Ascending aorta (tissue), 2 donors: ENCODE measurements around the gene CPS1. TPM values are rescaled to one million over a fixed set of nuclear protein-coding genes. Genes with fewer than 3 reads are reported as not detected.

Source experiments
- DNase-seq, 2 donors: peaks; one replicate each; pipeline ENCODE4 v3.0.0-alpha.2; 2019; ENCODE audit warnings: low spot score in 2 of 2
- H3K27ac ChIP-seq, 2 donors: fragments of 200-600 bp; sonication (generic); one replicate each; pipeline ENCODE4 v1.5.1; 2016 to 2017; ENCODE audit warnings: mild to moderate bottlenecking in 1 of 2
- H3K27me3 ChIP-seq: fragments of 200-600 bp; sonication (generic); one replicate; pipeline ENCODE4 v1.5.1; 2017
- H3K36me3 ChIP-seq, 2 donors: fragments of 200-600 bp; sonication (generic); one replicate each; pipeline ENCODE4 v1.5.1; 2016
- H3K4me1 ChIP-seq, 2 donors: fragments of 200-600 bp; sonication (generic); one replicate each; pipeline ENCODE4 v1.5.1; 2016 to 2017; ENCODE audit warnings: mild to moderate bottlenecking in 1 of 2
- H3K4me3 ChIP-seq, 2 donors: fragments of 200-600 bp; sonication (generic); one replicate each; pipeline ENCODE4 v1.5.1; 2016 to 2017; ENCODE audit warnings: mild to moderate bottlenecking in 1 of 2
- H3K9me3 ChIP-seq, 2 donors: fragments of 200-600 bp; sonication (generic); one replicate each; pipeline ENCODE4 v1.5.1; 2016
- intact Hi-C: fragments of 100-400 bp; cut with DNase I; formaldehyde crosslinking; loops from one replicate; pipeline ENCODE4 v1.15.1; 2023
- total RNA-seq: library from RNA; depleted of rRNA; stranded (reverse); fragments of >200 nt; gene quantifications from one replicate; pipeline ENCODE4 v1.1.0, GENCODE V29; 2016
- TF ChIP-seq, protein P1 (sequence below), 3 experiments: fragments of 200-600 bp in 2 of 3; fragments of 450-650 bp in 1 of 3; sonication (generic) in 2 of 3; IDR thresholded peaks; one replicate each; pipeline ENCODE4 v1.5.1; 2016 to 2019; ENCODE audit warnings: antibody characterized with exemption in 3 of 3, mild to moderate bottlenecking in 1 of 3, moderate library complexity in 1 of 3

The CPS1 gene
- total RNA-seq, 1 donor from 2014 or later: 9.4 TPM

DNA sequence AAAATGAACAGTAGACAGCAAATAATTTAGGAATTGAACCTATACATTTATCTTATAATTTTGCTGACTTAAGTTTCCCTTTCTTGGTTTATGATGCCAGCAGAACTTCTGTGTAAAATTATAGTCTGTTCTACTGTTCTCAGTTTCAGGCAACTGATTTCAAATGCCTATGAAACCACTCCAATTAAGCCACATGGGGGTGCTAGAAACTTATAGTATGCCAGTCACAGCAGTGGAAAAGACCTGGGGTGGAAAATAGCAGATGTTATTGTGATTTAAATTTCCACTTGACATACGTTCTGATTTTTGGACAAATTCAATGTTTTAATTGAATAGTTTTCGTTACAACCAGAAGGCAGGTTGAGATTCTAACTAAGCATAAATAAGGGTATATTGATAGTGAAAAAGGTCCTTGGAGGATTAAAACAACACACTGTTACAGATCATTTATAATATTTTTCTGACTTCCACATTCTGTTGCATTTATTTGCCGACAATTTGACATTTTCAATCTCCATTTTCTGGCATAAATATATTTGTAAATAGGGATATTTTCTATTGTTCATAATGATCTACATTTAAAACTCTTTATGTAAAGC lies 61.4 kb downstream of the CPS1 start:
- Histone ChIP-seq H3K27me3 (no peaks in the 10 kb centered on the region), H3K27ac (no peak overlapping the region), H3K9me3 (no peaks in the 10 kb centered on the region), H3K4me3 (no peak overlapping the region), H3K4me1 (no peaks in the 10 kb centered on the region), H3K36me3 (no peaks in the 10 kb centered on the region)
- TF ChIP-seq, protein P1, sequence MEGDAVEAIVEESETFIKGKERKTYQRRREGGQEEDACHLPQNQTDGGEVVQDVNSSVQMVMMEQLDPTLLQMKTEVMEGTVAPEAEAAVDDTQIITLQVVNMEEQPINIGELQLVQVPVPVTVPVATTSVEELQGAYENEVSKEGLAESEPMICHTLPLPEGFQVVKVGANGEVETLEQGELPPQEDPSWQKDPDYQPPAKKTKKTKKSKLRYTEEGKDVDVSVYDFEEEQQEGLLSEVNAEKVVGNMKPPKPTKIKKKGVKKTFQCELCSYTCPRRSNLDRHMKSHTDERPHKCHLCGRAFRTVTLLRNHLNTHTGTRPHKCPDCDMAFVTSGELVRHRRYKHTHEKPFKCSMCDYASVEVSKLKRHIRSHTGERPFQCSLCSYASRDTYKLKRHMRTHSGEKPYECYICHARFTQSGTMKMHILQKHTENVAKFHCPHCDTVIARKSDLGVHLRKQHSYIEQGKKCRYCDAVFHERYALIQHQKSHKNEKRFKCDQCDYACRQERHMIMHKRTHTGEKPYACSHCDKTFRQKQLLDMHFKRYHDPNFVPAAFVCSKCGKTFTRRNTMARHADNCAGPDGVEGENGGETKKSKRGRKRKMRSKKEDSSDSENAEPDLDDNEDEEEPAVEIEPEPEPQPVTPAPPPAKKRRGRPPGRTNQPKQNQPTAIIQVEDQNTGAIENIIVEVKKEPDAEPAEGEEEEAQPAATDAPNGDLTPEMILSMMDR (IDR thresholded peaks at IDR 0.05): peak; percentile 5 to 69 (median 38)
- no peak for DNase-seq
- intact Hi-C loops: loop anchor here (5.0 kb wide), 2 partner anchors 419 to 539 kb away; no protein-coding TSS in a partner anchor

DNA sequence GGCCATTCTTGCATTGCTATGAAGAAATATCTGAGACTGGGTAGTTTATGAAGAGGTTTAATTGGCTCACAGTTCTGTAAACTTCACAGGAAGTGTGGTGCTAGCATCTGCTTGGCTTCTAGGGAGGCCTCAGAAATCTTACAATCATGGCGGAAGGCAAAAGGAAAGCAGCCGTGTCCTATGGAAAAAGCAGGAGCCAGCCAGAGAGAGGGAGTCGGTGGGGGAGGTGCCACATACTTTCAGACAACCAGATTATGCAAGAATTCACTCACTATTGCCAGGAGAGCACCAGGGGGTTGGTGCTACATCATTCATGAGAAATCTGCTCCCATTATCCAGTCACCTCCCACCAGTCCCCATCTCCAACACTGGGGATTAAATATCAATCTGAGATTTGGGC lies 64.1 kb downstream of the CPS1 start:
- intact Hi-C loops: no loop called here
- no peaks in the 10 kb centered on the region for H3K27me3 ChIP-seq
- TF ChIP-seq, protein P1 (IDR thresholded peaks at IDR 0.05): no peak
- no peak overlapping the region for H3K4me3 ChIP-seq
- H3K9me3 ChIP-seq: no peaks in the 10 kb centered on the region
- DNase-seq: no peak
- H3K27ac ChIP-seq: no peak overlapping the region
- no peaks in the 10 kb centered on the region for H3K36me3 ChIP-seq
- H3K4me1 ChIP-seq: no peaks in the 10 kb centered on the region

DNA sequence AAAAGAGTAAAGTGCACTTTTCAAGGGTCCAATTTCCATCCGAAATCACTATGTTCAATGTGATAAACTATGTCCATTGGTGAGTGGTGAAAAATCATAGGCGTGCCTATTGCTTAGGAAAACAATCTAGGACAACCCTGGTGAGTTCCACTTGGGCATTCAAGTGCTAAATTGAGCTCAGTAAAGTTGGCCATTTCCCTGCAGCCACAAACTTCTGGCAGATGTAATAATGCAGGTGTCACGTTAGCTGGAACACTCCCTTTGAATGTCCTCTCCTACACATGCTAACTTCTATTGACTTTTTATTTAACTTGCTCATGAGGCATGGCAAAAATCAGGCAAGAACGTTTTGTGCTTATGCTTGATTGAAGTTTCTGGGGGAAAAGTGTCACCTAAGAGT lies 67.1 kb downstream of the CPS1 start:
- TF ChIP-seq, protein P1 (IDR thresholded peaks at IDR 0.05): no peak
- Histone ChIP-seq H3K27me3 (no peaks in the 10 kb centered on the region), H3K27ac (no peak overlapping the region), H3K9me3 (no peaks in the 10 kb centered on the region), H3K4me1 (no peaks in the 10 kb centered on the region), H3K36me3 (no peaks in the 10 kb centered on the region), H3K4me3 (no peak overlapping the region)
- intact Hi-C loops: no loop called here
- DNase-seq: no peak

DNA sequence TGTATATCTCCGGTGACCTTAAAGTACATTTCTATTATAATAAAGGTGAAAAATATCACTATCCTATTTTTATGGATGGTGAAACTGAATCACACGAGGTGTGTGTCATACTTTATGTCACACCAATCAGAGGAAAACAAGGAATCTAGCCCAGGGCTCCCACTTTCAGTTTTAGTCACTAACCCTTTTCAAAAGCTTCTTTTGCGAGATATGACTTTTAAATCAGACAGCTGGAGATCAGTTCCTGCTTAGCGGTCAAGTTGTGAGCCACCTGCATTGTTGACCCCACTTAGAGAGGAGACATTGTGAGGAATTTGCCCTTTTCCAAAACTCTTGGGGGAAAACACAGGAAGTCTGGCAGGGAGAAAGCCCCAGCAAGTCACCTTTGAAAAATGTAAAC lies 70.5 kb downstream of the CPS1 start:
- intact Hi-C loops: no loop called here
- TF ChIP-seq, protein P1 (IDR thresholded peaks at IDR 0.05): no peak
- no peak overlapping the region for H3K4me3 ChIP-seq

DNA sequence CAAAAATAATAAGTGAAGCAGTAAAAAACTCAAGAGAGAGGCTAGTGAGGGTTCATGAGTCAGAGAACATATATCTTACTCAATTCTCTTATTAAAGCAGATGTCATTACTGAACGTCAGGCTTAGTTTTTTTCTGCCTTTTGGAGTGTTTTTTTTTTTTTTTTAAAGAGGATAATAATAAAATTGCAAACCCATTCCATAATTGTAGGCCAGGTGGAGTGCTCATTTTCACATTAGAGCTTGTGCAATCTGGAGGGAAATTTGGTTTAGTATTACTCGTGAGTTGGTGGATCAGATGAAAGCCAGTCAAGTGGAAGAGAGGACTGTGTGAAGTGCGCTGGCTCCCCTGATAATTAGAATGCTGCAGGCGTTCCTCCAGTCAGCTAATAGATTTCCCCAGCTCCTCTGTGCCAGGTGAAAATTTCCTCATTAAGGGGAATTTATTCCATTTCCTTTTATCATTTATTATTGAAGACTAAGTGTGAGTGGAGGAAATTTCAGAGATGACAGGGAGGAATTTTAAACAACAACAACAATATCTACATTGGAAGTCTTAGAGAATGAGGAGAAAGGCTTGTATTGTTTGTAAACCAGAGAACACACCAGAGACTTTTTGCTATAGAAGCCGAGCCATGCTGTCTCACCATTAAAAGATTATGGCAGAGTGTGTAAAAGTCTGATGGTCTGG lies 74.6 kb downstream of the CPS1 start:
- Histone ChIP-seq H3K4me1 (no peaks in the 10 kb centered on the region), H3K27ac (no peak overlapping the region), H3K27me3 (no peaks in the 10 kb centered on the region), H3K4me3 (no peak overlapping the region), H3K36me3 (no peaks in the 10 kb centered on the region), H3K9me3 (no peaks in the 10 kb centered on the region)
- intact Hi-C loops: no loop called here
- TF ChIP-seq, protein P1 (IDR thresholded peaks at IDR 0.05): no peak
- no peak for DNase-seq

More for the DNA sequence above, 70.5 kb downstream of the CPS1 start:
- no peak for DNase-seq
- Histone ChIP-seq H3K9me3 (no peaks in the 10 kb centered on the region), H3K27ac (no peak overlapping the region), H3K36me3 (no peaks in the 10 kb centered on the region), H3K27me3 (no peaks in the 10 kb centered on the region), H3K4me1 (no peaks in the 10 kb centered on the region)
